DMS153 treated with DMSO at 0.1 percent for 48 hours (cell line): Measurements from ENCODE around the gene VASH1.
A peak's percentile ranks its signal among the peaks of the same experiment; 100 is the strongest.
"Not testable (repeated sequence)": the region's sequence is repeated elsewhere in the genome, so short reads cannot be mapped to it uniquely, and the experiment has no call there.

Source experiments
- DNase-seq: peaks from one replicate; lab custom pipeline; 2025; ENCODE audit not compliant: unreplicated experiment; lab: John Stamatoyannopoulos, UW

Gene VASH1

DNA sequence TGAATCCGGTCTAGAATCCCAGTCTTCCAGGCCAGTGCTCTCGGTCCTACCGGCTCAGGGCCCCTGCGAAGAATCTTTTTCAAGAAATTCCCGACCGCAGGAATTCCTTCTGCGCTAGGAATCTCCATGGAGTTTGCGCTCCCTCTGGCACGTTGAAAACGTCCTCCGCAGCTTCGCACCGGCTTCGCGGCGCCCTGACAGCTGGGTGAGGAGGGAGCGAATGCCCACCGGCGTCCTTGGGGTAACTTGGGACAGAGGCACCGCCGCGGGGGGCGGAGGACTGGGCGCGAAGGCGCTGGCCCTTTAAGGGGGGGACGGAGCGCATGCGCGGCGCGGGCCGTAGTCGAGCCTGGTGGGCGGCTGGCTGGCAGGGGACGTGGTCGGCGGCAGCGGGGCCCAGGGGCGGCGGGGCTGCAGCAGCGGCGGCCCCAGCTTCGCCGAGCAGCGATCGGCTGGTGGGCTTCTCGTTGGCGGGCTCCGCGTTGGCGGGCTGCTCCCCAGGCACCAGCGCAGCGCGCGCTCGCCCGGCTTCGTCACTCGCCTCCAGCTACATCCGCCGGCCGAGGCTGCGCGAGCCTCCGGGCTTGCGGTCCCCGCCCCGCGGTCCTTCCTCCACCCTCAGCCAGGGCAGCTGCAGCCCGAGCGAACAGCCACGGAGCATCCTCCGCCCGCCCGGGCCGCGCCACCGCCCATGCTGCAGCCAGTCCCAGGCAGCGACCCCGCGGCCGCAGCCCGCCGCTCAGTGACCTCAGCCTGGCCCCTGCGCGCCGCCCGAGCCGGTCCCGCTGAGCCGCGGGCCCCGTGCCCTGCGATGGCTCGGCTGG lies at the start of gene VASH1:
Gene VASH1 (plus strand): TSS at position 333 of the 824 bp plus-strand sequence. CDS start 1,354 bp downstream, outside the sequence.
- no peak for DNase-seq

DNA sequence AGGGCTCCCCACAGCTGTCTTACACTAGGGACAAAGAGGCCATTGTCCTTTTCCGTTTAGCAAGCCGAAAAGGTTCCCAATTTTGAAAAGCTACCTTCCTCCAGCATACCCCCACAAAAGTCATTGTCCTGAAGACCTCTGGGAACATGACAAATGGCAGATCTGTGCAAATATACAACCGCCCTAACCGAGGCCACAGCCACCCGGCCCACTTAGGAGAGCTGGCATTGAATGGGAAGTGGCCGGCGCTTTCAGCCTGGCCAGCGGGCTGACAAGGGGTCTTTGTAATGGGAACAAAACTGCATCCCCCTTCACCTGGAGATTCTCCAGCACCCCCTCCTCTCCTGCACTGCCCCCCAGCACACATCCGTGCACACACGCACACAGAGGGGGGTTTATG lies 48.1 kb upstream of the VASH1 start:
- DNase-seq = no peak

DNA sequence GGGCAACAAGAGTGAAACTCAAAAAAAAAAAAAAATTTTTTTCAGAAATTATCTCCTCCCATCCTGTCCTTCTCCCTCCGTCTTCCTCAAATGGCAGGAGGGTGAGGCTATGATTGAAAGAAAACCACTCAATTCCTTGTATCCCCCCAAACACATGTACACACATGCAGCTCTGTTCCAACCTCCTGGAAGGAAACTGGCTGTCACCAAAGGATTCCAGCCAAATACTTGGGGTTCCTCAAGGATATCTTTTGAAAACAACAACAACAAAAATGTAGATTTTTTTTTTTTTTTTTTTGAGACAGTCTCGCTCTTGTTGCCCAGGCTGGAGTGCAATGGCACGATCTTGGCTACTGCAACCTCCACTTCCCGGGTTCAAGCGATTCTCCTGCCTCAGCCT lies 46.8 kb upstream of the VASH1 start:
- no peak for DNase-seq

DNA sequence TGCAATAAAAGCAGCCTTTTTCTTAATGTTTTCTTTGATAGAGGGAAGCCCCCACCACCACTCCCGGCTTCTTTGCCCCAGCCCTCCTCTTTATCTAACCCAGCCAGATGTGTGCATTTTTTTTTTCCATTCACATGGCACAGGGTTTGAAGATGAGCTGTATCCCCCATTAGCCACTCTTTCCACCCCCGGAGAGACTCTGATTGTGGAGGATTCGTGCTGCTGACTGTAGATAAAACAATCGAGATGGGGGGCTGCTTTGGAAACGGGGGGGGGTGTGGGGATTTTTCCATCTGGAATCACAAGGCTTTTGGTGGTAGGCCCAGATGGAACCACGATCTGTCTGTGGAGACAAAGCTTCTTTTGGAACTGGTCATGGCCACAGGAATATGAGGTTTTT lies 46.2 kb upstream of the VASH1 start:
- no peak for DNase-seq

DNA sequence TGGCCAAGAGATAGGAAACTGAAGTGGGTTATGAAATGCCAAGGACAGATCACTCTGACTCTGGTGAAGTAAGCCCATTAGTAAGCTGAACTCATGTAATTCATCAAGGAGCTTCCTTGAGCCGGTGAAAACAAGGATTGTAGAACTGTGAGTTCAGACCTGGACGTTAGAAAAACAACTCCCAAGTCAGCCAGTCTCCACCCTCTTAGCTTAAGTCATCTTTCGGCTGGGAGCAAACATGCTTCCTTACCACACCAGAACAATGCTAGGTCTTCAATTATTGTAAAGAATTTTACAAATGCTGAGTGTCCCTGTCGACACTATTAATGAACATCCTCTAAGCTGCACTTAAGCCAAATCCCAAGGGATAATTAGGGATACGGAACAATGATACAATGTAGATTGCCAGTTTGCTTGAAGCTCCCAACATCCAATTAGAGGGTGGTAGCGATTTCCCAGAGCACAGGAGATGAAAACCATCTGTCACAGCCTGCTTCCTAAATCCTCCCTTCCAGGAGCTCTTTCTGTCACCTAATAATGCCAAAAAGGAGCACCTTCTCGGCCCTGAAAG lies 45.7 kb upstream of the VASH1 start:
- DNase-seq = no peak

DNA sequence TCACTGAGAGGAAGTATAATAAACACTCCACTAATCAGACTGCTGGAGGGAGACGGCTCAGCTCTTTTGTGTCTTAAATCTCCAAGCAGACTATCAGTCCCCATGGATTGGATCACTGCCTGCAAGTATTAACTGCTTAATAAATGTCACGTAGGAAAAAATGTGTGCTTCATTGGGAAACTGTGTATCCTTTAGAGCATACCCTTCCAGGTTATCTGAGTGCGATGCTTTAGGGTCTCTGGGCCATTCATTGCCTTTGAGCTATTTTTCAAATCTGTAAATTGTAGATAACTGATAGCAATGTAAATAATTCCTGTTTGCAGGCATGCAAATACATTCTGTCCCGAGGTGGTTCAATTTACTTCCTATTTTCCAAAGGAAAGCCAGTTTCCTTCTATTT lies 45.0 kb upstream of the VASH1 start:
- DNase-seq = no peak

DNA sequence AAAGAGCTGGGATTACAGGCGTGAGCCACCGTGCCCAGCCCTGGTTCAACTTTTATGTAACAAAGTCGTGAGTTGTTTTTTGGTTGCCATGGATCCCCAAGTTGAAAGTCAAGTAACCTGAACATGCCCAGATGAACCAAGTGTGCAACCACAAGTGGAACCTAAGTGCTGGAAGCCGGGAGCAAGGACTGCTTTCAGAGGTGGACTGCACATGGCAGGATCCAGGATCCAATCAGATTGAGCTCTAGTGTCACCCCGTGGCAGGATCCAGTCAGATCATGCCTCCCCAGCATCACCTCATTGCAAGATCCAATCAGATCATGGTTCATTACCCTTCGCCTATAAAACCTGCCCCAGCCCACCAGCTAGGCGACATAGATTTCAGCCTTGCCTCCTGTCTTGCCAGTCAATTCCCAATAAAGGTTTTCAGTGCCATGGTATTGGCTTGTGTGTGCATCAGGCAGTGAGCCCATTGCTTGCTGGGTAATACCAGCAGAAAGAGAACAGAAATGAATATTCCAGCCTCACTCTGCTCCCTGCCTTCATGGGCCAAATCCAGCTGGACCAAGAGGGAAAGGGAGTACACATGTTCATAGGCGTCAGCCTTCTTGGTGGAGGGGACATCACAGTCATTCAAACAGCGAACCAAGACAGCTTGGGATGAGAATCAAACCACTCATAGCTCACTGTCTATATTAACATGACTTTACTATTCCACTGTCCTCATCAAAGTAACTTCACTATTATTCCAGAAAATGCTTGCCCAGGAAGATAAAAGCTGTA lies 43.6 kb upstream of the VASH1 start:
- DNase-seq = no peak

DNA sequence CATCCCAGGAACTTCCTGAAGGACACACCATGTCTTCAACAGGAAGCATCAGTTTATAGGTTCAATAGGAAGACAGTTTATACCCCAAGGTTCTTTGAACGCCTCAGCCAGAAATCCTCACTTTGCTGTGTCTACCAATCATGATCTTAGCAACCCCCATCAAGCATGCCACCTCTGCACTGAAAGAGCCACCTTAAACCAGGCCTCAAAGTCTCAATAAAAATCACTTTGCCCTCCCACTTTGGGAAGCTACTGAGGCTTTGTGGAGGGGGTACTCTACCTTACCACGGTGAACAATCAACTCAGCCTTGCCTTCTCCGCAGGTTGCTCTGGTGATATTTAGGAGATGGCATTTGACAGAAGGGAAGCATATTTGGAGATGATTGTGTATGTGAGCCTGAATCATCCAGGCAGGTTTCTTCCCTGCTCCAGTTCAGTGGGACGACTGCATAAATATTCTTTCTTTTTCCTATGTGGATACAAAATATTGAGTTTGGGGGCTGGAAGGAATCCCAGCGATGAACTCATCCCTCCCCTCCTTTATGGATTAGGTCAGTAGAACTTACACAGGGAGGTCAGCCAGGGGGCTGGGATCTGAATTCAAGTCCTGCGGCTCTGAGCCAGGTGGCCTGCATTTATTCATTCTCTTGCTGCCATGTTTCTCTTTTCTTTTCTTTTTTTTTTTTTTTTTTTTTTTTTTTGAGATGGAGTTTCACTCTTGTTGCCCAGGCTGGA lies 42.8 kb upstream of the VASH1 start:
- no peak for DNase-seq

DNA sequence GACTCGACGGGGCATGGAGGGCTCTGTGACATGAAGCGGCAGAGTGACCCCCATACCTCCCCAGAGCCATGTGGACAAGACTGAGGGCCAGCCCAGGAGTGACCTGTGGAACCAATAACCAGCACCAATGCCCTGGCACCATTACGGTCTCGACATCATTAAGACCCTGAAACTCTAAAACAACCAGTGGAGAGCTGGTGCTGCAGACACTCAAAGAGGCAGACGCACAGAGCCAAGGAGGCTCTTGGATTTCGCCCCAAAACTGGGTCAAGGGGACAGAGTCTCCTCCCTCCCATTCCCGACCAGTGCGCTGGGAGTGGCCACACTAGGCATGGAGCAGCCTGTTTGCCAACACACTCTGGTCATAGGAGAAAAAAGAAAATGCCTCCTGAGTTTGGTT lies 41.6 kb upstream of the VASH1 start:
- DNase-seq = no peak

DNA sequence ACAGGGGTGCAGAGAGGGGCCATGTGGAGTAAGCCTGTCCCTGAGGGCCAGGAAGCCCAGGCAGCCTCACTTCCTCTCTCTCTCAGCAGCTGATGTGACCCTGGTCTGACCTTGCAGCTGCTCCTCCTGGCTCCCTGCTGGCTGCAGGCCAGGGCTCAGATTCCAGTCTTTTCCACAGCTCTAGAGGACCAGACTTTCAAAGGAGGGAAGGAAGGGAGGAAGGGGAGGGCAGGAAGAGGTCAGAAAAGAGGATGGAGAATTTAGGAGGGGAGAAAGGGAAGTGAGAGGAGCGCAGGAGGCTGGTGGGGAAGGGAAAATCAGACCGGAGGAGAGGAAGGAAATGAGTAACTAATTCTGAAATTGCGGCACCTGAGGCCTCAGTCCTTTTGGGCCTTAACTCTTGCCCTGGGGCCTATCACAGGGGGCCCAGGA lies 40.9 kb upstream of the VASH1 start:
- peak; percentile 7 for DNase-seq

DNA sequence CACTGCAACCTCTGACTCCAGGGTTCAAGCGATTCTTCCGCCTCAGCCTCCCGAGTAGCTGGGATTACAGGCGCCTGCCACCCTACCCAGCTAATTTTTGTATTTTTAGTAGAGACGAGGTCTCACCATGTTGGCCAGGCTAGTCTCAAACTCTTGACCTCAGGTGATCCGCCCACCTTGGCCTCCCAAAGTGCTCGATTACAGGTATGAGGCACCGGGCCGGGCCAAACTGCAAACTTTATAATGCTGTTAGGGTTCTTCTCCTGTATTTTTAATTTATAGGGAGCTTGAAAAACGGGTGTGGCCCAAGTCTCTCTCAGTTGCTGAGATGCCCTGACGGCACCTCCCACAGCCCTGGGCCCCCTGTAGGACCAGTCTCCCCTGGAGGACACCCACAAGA lies 39.8 kb upstream of the VASH1 start:
- not testable (repeated sequence) for DNase-seq

DNA sequence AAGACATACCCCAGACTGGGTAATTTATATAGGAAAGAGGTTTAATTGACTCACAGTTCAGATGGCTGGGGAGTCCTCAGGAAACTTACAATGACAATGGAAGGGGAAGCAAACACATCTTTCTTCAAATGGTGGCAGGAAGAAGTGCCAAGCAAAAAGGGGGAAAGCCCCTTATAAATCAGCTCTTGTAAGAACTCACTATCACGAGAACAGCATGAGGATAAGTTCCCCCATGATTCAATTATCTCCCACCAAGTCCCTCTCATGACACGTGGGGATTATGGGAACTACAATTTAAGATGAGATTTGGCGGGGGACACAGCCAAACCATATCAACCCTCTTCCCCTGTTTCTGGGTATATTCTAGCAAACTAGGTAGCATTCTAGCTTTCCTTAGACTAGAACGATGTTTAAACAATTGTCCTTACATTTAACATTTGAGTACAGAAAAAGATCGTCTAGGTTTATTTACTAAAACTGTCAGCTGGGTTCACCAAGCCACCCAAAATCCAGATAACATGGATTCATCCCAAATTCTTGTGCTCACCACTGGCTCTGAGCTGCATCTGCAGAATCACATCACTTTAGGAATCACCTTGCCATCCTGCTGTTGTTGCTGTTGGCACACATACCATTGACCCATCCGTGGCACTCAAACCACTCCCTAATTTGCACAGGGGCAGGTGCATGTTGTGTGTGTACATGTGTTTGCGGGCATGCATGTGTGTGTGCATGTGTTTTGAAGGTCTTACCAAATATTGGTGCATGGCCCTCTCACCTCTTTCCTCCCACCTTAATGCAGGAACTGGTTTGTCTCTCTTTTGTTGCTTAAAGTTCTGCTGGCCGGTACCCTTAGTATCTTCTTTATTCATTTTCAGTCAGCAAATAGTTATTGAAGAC lies 36.4 kb upstream of the VASH1 start:
- DNase-seq = no peak

DNA sequence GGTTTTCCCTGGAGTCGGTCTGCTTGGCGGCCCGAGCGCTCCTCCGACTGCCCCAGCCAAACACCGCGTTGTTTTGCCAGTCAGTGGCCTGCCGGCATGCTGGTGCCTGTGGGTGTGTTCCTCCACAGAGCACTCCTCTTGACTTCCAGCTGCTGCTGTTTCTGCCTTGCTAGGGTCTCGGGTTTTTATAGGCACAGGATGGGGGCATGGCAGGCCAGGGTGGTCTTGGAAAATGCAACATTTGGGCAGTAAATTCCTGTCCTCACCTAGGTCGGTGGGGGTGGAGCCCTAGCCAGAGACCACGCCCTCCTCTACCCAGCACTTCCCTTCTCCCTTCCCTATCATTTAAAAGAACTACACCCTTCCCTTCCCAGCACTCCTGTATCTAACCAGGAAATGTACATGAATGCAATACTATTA lies 34.7 kb upstream of the VASH1 start:
- DNase-seq = no peak

DNA sequence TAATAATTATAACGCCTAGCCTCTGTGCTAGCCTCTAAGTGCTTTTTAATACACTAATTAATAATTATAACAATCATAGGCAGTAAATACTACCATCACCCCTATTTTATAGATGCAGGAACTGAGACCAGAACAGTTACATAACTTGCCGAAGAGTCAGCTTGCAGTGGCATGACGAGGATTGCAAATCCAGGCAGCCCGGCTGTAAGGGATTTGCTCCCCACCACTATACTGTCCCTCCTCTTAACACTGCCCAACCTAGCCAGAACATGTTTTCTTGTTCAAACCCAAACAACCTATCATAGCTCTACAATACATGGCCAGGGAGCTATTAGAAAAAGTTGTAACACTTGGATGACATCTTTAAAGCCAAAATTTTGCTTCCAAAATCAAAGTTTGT lies 33.9 kb upstream of the VASH1 start:
- DNase-seq = no peak

DNA sequence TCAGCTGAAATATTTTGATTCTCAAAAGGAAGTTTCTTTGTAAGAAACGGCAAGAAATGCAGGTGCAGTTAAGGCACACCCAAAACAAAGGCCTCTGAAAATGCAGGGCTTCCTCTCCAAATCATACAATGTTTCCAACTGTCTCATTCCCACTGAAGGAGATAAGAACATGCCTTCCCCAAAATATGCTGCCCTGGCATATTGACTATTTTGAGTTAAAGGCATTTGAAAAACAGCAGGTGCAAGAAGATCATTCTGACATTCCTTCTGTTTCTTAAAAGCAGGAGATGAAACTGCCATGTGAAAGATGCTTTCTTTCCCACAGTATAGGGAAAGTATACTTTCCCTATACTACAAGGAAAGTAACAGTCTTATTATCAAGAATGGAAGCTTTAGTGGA lies 33.4 kb upstream of the VASH1 start:
- no peak for DNase-seq

DNA sequence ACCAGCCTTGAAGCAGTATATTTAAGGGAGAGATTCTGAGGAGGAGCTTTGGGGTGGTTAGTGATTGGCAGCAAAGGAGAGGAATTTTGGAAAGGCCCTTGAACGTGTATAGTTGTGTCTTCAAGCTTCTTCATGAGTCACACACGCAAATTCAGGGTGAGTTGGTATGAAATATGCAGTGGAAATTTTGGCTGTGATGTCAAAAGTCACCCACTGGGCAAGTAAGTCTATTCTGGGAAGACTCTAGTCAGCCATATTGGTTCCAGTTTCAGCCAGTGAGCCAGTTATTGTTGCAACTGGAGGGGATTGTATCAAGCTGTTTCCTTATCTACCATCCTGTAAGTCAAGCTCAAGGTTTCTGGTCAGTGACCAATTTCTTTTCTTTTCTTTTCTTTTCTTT lies 32.0 kb upstream of the VASH1 start:
- DNase-seq = no peak

DNA sequence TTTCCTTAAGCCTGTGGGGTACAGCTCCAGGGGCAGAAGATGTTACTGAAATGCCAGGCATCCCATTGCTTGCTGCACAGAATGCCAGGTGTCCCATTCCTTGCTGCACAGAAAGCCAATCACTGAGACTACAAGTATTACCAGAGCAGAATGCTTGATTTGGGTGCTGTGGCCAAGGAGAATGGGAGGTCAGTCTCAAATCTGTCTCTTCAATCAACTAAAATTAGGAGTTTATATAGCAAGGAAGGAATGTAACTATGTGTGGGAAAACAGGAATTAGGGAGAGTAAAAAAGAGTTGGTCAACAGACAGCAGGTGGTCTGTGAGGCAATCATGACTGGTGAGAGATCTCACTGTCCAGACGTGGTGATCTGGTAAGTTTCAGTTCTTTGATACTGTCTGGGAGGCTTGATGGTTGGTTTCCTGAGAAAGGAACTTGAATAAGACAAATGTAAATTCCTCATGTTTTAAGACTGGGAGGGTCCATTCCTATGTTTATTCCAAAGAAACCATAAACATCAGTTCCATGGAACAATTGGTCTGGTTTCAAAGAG lies 31.2 kb upstream of the VASH1 start:
- no peak for DNase-seq

DNA sequence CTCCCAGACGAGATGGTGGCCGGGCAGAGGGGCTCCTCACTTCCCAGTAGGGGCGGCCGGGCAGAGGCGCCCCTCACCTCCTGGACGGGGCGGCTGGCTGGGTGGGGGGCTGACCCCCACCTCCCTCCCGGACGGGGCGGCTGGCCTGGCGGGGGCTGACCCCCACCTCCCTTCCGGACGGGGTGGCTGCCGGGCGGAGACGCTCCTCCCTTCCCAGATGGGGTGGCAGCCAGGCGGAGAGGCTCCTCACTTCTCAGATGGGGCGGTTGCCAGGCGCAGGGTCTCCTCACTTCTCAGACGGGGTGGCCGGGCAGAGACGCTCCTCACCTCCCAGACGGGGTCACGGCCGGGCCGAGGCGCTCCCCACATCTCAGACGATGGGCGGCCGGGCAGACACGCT lies 26.8 kb upstream of the VASH1 start:
- not testable (repeated sequence) for DNase-seq

DNA sequence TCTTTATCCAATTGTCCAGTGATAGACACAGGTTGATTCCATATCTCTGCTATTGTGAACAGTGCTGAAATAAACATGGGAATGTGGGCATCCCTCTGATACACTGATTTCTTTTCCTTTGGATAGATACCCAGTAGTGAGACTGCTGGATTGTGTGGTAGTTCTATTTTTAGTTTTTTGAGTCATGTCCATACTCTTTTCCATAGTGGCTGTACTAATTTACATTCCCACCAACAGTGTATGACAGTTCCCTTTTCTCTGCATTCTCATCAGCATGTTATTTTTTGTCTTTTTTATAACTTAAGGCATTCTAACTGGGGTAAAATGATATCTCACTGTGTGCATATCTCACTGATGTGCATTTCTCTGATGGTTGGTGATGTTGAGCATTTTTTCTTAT lies 24.8 kb upstream of the VASH1 start:
- no peak for DNase-seq

DNA sequence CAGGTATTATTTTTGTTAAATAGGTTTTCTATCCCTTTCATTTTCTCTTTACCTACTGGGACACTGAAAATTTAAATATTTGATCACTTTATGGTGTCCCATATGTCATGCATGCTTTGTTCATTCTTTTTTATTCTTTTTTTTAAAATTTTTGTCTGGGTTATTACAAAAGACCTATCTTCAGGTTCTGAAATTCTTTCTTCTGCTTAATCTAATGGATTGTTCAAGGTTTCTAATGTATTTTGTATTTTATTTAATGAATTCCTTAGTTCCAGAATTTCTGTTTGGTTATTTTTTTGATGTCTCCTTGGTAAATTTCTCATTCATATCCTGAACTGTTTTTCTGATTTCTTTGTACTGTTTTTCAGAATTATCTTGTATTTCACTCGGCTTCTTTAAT lies 20.2 kb upstream of the VASH1 start:
- no peak for DNase-seq
